RWPE1 (cell line): ENCODE data around the gene KCNJ6.
A peak's percentile ranks its signal among the peaks of the same experiment; 100 is the strongest.

ENCODE experiments used
- CTCF ChIA-PET: fragments of 350-600 bp; sonication (Branson Sonifier 250); formaldehyde crosslinking; extraction: SDS; loops from one replicate; lab custom pipeline; 2021; lab: Yijun Ruan, JAX
- POLR2A ChIA-PET: fragments of 400-600 bp; formaldehyde crosslinking; extraction: SDS; loops from one replicate; lab custom pipeline; 2020; ENCODE audit warnings: antibody characterized with exemption; ENCODE audit not compliant: low non-redundant PET; lab: Yijun Ruan, JAX
- DNase-seq: peaks from one replicate; pipeline ENCODE4 v3.0.0; 2012; ENCODE audit warnings: low spot score
- H3K27ac ChIP-seq: fragments of 450-650 bp; 2 replicates; pipeline ENCODE4 v1.5.1; 2017
- CTCF ChIP-seq: fragments of 450-650 bp; conservative IDR thresholded peaks from 2 replicates; pipeline ENCODE4 v1.5.1; 2017; ENCODE audit warnings: low read depth, mild to moderate bottlenecking

Gene KCNJ6

GRCh38 chr21:37916310-37917051, at the start of gene KCNJ6:
TSS of gene KCNJ6 (minus strand) at chr21:37916457. CDS start at chr21:37840682, 75,775 bp downstream.
- ChIA-PET POLR2A (no interaction called here), CTCF (no interaction called here)

GRCh38 chr21:37965088-37965805, 49.0 kb upstream of the KCNJ6 start:
- POLR2A ChIA-PET = no interaction called here
- CTCF ChIA-PET = interaction anchor here (0.6 kb wide), 2 partner anchors 14 to 748 kb away, joined by 4 read pairs; no protein-coding TSS in a partner anchor
- no peak overlapping the region for H3K27ac ChIP-seq
- TF ChIP-seq CTCF = no peak
- no peak for DNase-seq

More at GRCh38 chr21:37916310-37917051, at the start of gene KCNJ6:
- peak; percentile 78 for TF ChIP-seq CTCF
- DNase-seq = peak; percentile 60
- H3K27ac ChIP-seq = no peak within 1 kb of the TSS

GRCh38 chr21:37958537-37958936, 42.3 kb upstream of the KCNJ6 start:
- no peak for DNase-seq
- no peak for TF ChIP-seq CTCF
- ChIA-PET POLR2A (no interaction called here), CTCF (interaction anchor here (0.6 kb wide), 1 partner anchor 742 kb away, joined by 3 read pairs; no protein-coding TSS in a partner anchor)
- no peak overlapping the region for H3K27ac ChIP-seq

GRCh38 chr21:37956772-37957171, 40.5 kb upstream of the KCNJ6 start:
- ChIA-PET POLR2A (no interaction called here), CTCF (no interaction called here)
- no peak overlapping the region for H3K27ac ChIP-seq
- no peak for TF ChIP-seq CTCF
- no peak for DNase-seq

GRCh38 chr21:37945036-37945435, 28.8 kb upstream of the KCNJ6 start:
- no peak for TF ChIP-seq CTCF
- no peak for DNase-seq
- ChIA-PET CTCF (interaction anchor here (0.6 kb wide), 1 partner anchor 234 kb away, joined by 8 read pairs; no protein-coding TSS in a partner anchor), POLR2A (no interaction called here)
- no peak overlapping the region for H3K27ac ChIP-seq

- H3K27ac ChIP-seq = no peak overlapping the region
- TF ChIP-seq CTCF = no peak
- DNase-seq = no peak
- POLR2A ChIA-PET = no interaction called here
- CTCF ChIA-PET = interaction anchor here (0.6 kb wide), 1 partner anchor 233 kb away, joined by 8 read pairs; no protein-coding TSS in a partner anchor
These were observed 28.2 kb upstream of the KCNJ6 start for GRCh38 chr21:37944496-37944895.
